ENCODE data around the gene ADCY10.

Gene ADCY10

GRCh38 chr1:167922023-167922422 is 8.1 kb upstream of the ADCY10 start:
- DNase-seq (ENCODE audit: low read depth) = no peak
- H3K4me3 ChIP-seq (ENCODE audit: control insufficient read depth, low read depth, low read length) = no peak overlapping the region
- TF ChIP-seq CTCF (IDR thresholded peaks at IDR 0.05; ENCODE audit: control insufficient read depth, insufficient read depth, low read depth, low read length, missing control alignments) = no peak

- no peak for DNase-seq (ENCODE audit: low read depth)
- TF ChIP-seq CTCF (IDR thresholded peaks at IDR 0.05; ENCODE audit: control insufficient read depth, insufficient read depth, low read depth, low read length, missing control alignments) = no peak
- no peak overlapping the region for H3K4me3 ChIP-seq (ENCODE audit: control insufficient read depth, low read depth, low read length)
These were observed 3.0 kb upstream of the ADCY10 start for GRCh38 chr1:167916766-167917511.

GRCh38 chr1:167915569-167915968 is 1.6 kb upstream of the ADCY10 start:
- no peak for DNase-seq (ENCODE audit: low read depth)
- no peak for TF ChIP-seq CTCF (IDR thresholded peaks at IDR 0.05; ENCODE audit: control insufficient read depth, insufficient read depth, low read depth, low read length, missing control alignments)
- no peak overlapping the region for H3K4me3 ChIP-seq (ENCODE audit: control insufficient read depth, low read depth, low read length)

- no peak for TF ChIP-seq CTCF (IDR thresholded peaks at IDR 0.05; ENCODE audit: control insufficient read depth, insufficient read depth, low read depth, low read length, missing control alignments)
- DNase-seq (ENCODE audit: low read depth) = no peak
- no peak overlapping the region for H3K4me3 ChIP-seq (ENCODE audit: control insufficient read depth, low read depth, low read length)
These were observed 1.6 kb downstream of the ADCY10 start for GRCh38 chr1:167912294-167912693.

- TF ChIP-seq CTCF (IDR thresholded peaks at IDR 0.05; ENCODE audit: control insufficient read depth, insufficient read depth, low read depth, low read length, missing control alignments) = no peak
- no peak for DNase-seq (ENCODE audit: low read depth)
- H3K4me3 ChIP-seq (ENCODE audit: control insufficient read depth, low read depth, low read length) = no peak overlapping the region
These were observed 2.5 kb downstream of the ADCY10 start for GRCh38 chr1:167911413-167911812.

GRCh38 chr1:167910530-167910929 is 3.4 kb downstream of the ADCY10 start:
- TF ChIP-seq CTCF (IDR thresholded peaks at IDR 0.05; ENCODE audit: control insufficient read depth, insufficient read depth, low read depth, low read length, missing control alignments) = no peak
- DNase-seq (ENCODE audit: low read depth) = no peak
- H3K4me3 ChIP-seq (ENCODE audit: control insufficient read depth, low read depth, low read length) = no peak overlapping the region

Data from AG09309 (cell line).